WTC11 (cell line): ENCODE results near the gene RGS6. TPM values are rescaled to one million over a fixed set of nuclear protein-coding genes. Genes with fewer than 3 reads are reported as not detected.

Source experiments
- ATAC-seq: fragments of 200-7000 bp; cut with Tn5 transposase; 2 replicates; pipeline ENCODE4 v1.10.0; 2021; ENCODE audit warnings: mild to moderate bottlenecking, moderate library complexity
- CTCF ChIA-PET: fragments of 300-600 bp; sonication (Branson Sonifier 250); formaldehyde crosslinking; loops from one replicate; lab custom pipeline; 2021; ENCODE audit warnings: antibody characterized with exemption; lab: Charles Lee
- POLR2A ChIA-PET: fragments of 350-600 bp; sonication (Branson Sonifier 250); formaldehyde crosslinking; loops from one replicate; lab custom pipeline; 2021; ENCODE audit warnings: antibody characterized with exemption; lab: Charles Lee
- DNase-seq: peaks from one replicate; pipeline ENCODE4 v3.0.0; 2021; ENCODE audit warnings: low spot score
- H3K27ac Mint-ChIP-seq: 2 replicates; pipeline ENCODE4 v1.8.0; 2021; ENCODE audit warnings: mixed read lengths
- H3K27me3 Mint-ChIP-seq: 2 replicates; pipeline ENCODE4 v1.8.0; 2021; ENCODE audit warnings: low read depth, mild to moderate bottlenecking, moderate library complexity, mixed read lengths
- H3K36me3 Mint-ChIP-seq: 2 replicates; pipeline ENCODE4 v1.8.0; 2021; ENCODE audit warnings: mixed read lengths
- H3K4me1 Mint-ChIP-seq: 2 replicates; pipeline ENCODE4 v1.8.0; 2022; ENCODE audit warnings: mixed read lengths
- H3K4me3 Mint-ChIP-seq: 2 replicates; pipeline ENCODE4 v1.8.0; 2021; ENCODE audit warnings: mild to moderate bottlenecking, moderate library complexity, mixed read lengths
- H3K9me3 Mint-ChIP-seq: 2 replicates; pipeline ENCODE4 v1.8.0; 2021; ENCODE audit warnings: mixed read lengths
- CREB1 ChIP-seq: sonication (generic); formaldehyde crosslinking; IDR thresholded peaks from 2 replicates; pipeline ENCODE4 v1.8.0; 2023; ENCODE audit warnings: mild to moderate bottlenecking, missing genetic modification reagents
- EMX1 ChIP-seq: fragments of 250-450 bp; sonication (Bioruptor Pico); IDR thresholded peaks from 2 replicates; pipeline ENCODE4 v1.8.0; 2021; ENCODE audit warnings: mild to moderate bottlenecking
- FOXJ3 ChIP-seq: sonication (generic); formaldehyde crosslinking; IDR thresholded peaks from 2 replicates; pipeline ENCODE4 v1.9.0; 2021; ENCODE audit warnings: missing genetic modification reagents, mild to moderate bottlenecking, borderline replicate concordance
- FOXK1 ChIP-seq: sonication (generic); formaldehyde crosslinking; IDR thresholded peaks from 2 replicates; pipeline ENCODE4 v1.8.0; 2022; ENCODE audit warnings: mild to moderate bottlenecking, moderate library complexity, missing genetic modification reagents
- GRHL2 ChIP-seq: fragments of 250-450 bp; sonication (Bioruptor Pico); IDR thresholded peaks from 2 replicates; pipeline ENCODE4 v1.8.0; 2022; ENCODE audit warnings: mild to moderate bottlenecking, moderate library complexity; ENCODE audit not compliant: insufficient replicate concordance, severe bottlenecking
- IRF2 ChIP-seq: sonication (generic); formaldehyde crosslinking; IDR thresholded peaks from 2 replicates; pipeline ENCODE4 v1.8.0; 2022; ENCODE audit warnings: low read depth, missing genetic modification reagents, borderline replicate concordance
- JAZF1 ChIP-seq: fragments of 250-450 bp; sonication (Bioruptor Pico); IDR thresholded peaks from 2 replicates; pipeline ENCODE4 v1.9.0; 2021; ENCODE audit warnings: moderate library complexity, mild to moderate bottlenecking, inconsistent platforms
- MLX ChIP-seq: sonication (generic); formaldehyde crosslinking; IDR thresholded peaks from 2 replicates; pipeline ENCODE4 v1.8.1; 2023; ENCODE audit warnings: mild to moderate bottlenecking, missing genetic modification reagents, moderate library complexity
- MYBL2 ChIP-seq: sonication (generic); formaldehyde crosslinking; IDR thresholded peaks from 2 replicates; pipeline ENCODE4 v1.8.1; 2023; ENCODE audit warnings: mild to moderate bottlenecking, moderate library complexity, missing genetic modification reagents
- RELA ChIP-seq: sonication (generic); formaldehyde crosslinking; IDR thresholded peaks from 2 replicates; pipeline ENCODE4 v1.8.1; 2022; ENCODE audit warnings: missing genetic modification reagents, mild to moderate bottlenecking, borderline replicate concordance
- SMAD3 ChIP-seq: sonication (generic); formaldehyde crosslinking; IDR thresholded peaks from 2 replicates; pipeline ENCODE4 v1.8.0; 2022; ENCODE audit warnings: missing genetic modification reagents, mild to moderate bottlenecking, borderline replicate concordance
- SOX15 ChIP-seq: fragments of 250-450 bp; sonication (Bioruptor Pico); IDR thresholded peaks from 2 replicates; pipeline ENCODE4 v1.9.0; 2021; ENCODE audit warnings: mild to moderate bottlenecking
- ZNF281 ChIP-seq: sonication (generic); formaldehyde crosslinking; IDR thresholded peaks from 2 replicates; pipeline ENCODE4 v1.8.0; 2023; ENCODE audit warnings: mild to moderate bottlenecking, missing genetic modification reagents
- ZNF671 ChIP-seq: fragments of 250-450 bp; sonication (Bioruptor Pico); IDR thresholded peaks from 2 replicates; pipeline ENCODE4 v1.8.0; 2021; ENCODE audit warnings: mild to moderate bottlenecking
- ZSCAN18 ChIP-seq: fragments of 250-450 bp; sonication (Bioruptor Pico); IDR thresholded peaks from 2 replicates; pipeline ENCODE4 v2.1.2; 2022; ENCODE audit warnings: mild to moderate bottlenecking, moderate library complexity
- total RNA-seq: library from RNA; stranded (reverse); gene quantifications from 3 replicates; pipeline ENCODE4 v1.2.3, GENCODE V29; 2021
- TF ChIP-seq, protein P1 (sequence below): fragments of 250-450 bp; sonication (Bioruptor Pico); conservative IDR thresholded peaks from 2 replicates; pipeline ENCODE4 v1.9.0; 2021; ENCODE audit warnings: mild to moderate bottlenecking
- TF ChIP-seq, protein P2 (sequence below): sonication (generic); formaldehyde crosslinking; IDR thresholded peaks from 2 replicates; pipeline ENCODE4 v1.8.1; 2023; ENCODE audit warnings: mild to moderate bottlenecking, missing genetic modification reagents, moderate library complexity
- TF ChIP-seq, protein P3 (sequence below): sonication (generic); formaldehyde crosslinking; IDR thresholded peaks from 2 replicates; pipeline ENCODE4 v1.8.0; 2023; ENCODE audit warnings: missing genetic modification reagents, mild to moderate bottlenecking, borderline replicate concordance
- TF ChIP-seq, protein P4 (sequence below): sonication (generic); formaldehyde crosslinking; IDR thresholded peaks from 2 replicates; pipeline ENCODE4 v1.8.1; 2023; ENCODE audit warnings: mild to moderate bottlenecking, missing genetic modification reagents, borderline replicate concordance

RGS6 gene
- total RNA-seq, 1 experiment from 2014 or later: 1.0 TPM

DNA sequence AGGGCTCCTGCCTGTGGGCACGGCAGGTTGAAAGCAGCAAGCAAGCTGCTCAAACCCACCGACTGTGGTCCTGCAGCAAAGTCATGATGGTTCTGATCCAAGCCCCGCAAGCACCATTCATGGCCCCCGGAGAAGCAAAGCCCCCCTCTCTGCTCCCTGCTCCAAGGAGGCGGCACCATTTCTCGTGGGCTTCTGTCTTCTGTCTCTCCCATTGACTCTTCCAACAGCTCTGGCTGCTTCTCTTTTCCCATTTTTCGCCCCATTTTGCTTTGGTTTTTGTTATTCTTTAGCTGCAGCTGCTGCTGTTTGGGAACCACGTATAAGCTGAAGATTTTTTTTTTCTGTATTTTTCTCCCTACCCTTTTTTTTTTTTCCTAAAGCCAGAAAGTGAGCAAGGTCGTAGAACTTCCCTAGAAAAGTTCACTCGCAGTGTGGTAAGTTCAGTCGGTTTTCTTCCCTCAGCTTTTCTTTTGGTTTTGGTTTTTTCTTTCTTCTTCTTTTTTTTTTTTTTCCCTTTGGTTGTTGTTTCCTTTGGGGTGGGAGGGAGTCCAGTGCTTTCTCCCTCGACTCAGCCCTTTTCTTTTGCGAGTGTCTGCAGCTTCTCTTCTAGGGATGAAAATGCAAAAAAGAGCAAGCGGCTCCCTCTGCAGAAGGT lies 607.6 kb downstream of the RGS6 start:
- no peak overlapping the region for H3K27ac Mint-ChIP-seq
- no peak for TF ChIP-seq ZNF281 (CRISPR knock-in tag)
- no peak for TF ChIP-seq IRF2 (CRISPR knock-in tag)
- TF ChIP-seq, protein P1, sequence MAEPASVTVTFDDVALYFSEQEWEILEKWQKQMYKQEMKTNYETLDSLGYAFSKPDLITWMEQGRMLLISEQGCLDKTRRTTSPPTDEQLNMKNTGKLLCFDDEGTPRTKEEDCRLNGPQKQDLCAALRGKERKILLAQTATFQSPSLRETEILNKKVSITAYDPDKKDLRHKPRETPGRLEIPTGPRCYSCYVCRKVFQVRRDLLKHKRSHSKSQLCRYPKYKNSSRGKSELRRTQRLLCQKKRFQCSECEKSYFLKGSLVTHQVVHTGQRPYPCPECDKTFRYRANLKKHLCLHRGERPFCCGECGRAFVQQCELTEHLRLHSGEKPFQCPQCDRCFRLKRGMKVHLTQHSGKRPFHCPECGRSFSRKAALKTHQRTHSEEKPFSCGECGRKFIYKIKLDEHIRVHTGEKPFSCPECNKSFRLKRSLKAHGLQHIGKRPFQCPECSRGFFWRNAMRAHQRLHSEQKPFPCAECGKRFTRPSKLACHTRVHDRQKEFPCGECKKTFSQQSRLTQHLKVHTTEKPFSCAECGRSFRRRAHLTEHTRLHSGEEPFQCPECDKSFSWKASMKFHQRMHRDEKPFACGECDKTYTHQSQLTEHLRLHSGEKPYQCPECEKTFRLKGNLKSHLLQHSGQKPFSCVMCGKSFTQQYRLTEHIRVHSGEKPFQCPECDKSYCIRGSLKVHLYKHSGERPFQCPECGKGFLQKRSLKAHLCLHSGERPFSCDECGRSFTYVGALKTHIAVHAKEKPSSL (CRISPR knock-in tag): no peak
- TF ChIP-seq MLX (CRISPR knock-in tag): no peak
- TF ChIP-seq, protein P2, sequence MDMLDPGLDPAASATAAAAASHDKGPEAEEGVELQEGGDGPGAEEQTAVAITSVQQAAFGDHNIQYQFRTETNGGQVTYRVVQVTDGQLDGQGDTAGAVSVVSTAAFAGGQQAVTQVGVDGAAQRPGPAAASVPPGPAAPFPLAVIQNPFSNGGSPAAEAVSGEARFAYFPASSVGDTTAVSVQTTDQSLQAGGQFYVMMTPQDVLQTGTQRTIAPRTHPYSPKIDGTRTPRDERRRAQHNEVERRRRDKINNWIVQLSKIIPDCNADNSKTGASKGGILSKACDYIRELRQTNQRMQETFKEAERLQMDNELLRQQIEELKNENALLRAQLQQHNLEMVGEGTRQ (CRISPR knock-in tag): no peak
- TF ChIP-seq ZSCAN18 (CRISPR knock-in tag): no peak
- TF ChIP-seq EMX1 (CRISPR knock-in tag): no peak
- TF ChIP-seq ZNF671 (CRISPR knock-in tag): no peak
- TF ChIP-seq JAZF1 (CRISPR knock-in tag): no peak
- TF ChIP-seq SMAD3 (CRISPR knock-in tag): no peak
- TF ChIP-seq RELA (CRISPR knock-in tag): no peak
- TF ChIP-seq, protein P3, sequence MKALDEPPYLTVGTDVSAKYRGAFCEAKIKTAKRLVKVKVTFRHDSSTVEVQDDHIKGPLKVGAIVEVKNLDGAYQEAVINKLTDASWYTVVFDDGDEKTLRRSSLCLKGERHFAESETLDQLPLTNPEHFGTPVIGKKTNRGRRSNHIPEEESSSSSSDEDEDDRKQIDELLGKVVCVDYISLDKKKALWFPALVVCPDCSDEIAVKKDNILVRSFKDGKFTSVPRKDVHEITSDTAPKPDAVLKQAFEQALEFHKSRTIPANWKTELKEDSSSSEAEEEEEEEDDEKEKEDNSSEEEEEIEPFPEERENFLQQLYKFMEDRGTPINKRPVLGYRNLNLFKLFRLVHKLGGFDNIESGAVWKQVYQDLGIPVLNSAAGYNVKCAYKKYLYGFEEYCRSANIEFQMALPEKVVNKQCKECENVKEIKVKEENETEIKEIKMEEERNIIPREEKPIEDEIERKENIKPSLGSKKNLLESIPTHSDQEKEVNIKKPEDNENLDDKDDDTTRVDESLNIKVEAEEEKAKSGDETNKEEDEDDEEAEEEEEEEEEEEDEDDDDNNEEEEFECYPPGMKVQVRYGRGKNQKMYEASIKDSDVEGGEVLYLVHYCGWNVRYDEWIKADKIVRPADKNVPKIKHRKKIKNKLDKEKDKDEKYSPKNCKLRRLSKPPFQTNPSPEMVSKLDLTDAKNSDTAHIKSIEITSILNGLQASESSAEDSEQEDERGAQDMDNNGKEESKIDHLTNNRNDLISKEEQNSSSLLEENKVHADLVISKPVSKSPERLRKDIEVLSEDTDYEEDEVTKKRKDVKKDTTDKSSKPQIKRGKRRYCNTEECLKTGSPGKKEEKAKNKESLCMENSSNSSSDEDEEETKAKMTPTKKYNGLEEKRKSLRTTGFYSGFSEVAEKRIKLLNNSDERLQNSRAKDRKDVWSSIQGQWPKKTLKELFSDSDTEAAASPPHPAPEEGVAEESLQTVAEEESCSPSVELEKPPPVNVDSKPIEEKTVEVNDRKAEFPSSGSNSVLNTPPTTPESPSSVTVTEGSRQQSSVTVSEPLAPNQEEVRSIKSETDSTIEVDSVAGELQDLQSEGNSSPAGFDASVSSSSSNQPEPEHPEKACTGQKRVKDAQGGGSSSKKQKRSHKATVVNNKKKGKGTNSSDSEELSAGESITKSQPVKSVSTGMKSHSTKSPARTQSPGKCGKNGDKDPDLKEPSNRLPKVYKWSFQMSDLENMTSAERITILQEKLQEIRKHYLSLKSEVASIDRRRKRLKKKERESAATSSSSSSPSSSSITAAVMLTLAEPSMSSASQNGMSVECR (CRISPR knock-in tag): no peak
- TF ChIP-seq FOXJ3 (CRISPR knock-in tag): no peak
- TF ChIP-seq CREB1 (CRISPR knock-in tag): no peak
- TF ChIP-seq MYBL2: no peak
- TF ChIP-seq GRHL2 (CRISPR knock-in tag): no peak
- no peak for TF ChIP-seq SOX15
- no peak for TF ChIP-seq FOXK1
- TF ChIP-seq, protein P4, sequence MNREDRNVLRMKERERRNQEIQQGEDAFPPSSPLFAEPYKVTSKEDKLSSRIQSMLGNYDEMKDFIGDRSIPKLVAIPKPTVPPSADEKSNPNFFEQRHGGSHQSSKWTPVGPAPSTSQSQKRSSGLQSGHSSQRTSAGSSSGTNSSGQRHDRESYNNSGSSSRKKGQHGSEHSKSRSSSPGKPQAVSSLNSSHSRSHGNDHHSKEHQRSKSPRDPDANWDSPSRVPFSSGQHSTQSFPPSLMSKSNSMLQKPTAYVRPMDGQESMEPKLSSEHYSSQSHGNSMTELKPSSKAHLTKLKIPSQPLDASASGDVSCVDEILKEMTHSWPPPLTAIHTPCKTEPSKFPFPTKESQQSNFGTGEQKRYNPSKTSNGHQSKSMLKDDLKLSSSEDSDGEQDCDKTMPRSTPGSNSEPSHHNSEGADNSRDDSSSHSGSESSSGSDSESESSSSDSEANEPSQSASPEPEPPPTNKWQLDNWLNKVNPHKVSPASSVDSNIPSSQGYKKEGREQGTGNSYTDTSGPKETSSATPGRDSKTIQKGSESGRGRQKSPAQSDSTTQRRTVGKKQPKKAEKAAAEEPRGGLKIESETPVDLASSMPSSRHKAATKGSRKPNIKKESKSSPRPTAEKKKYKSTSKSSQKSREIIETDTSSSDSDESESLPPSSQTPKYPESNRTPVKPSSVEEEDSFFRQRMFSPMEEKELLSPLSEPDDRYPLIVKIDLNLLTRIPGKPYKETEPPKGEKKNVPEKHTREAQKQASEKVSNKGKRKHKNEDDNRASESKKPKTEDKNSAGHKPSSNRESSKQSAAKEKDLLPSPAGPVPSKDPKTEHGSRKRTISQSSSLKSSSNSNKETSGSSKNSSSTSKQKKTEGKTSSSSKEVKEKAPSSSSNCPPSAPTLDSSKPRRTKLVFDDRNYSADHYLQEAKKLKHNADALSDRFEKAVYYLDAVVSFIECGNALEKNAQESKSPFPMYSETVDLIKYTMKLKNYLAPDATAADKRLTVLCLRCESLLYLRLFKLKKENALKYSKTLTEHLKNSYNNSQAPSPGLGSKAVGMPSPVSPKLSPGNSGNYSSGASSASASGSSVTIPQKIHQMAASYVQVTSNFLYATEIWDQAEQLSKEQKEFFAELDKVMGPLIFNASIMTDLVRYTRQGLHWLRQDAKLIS (CRISPR knock-in tag): no peak
- H3K36me3 Mint-ChIP-seq: no peaks in the 10 kb centered on the region
- peaks cover 1% of the 10 kb centered on the region for H3K9me3 Mint-ChIP-seq
- H3K4me1 Mint-ChIP-seq: peaks cover 16% of the 10 kb centered on the region
- CTCF ChIA-PET: interaction anchor here (0.7 to 3.4 kb wide), 6 partner anchors 16 to 366 kb away, joined by 3 to 21 read pairs (median 4); partner anchors contain the start of gene DPF3
- DNase-seq (no peak), ATAC-seq (no peak)
- H3K27me3 Mint-ChIP-seq: no peaks in the 10 kb centered on the region; the same call in 1 of the 2 replicates
- H3K4me3 Mint-ChIP-seq: no peak overlapping the region
- POLR2A ChIA-PET: no interaction called here
